NCI-H748 treated with DMSO at 0.1 percent for 48 hours (cell line): ENCODE data around the gene MYO1B.

Source experiments
- DNase-seq: peaks from one replicate; lab custom pipeline; 2025; lab: John Stamatoyannopoulos, UW

Gene MYO1B

DNA sequence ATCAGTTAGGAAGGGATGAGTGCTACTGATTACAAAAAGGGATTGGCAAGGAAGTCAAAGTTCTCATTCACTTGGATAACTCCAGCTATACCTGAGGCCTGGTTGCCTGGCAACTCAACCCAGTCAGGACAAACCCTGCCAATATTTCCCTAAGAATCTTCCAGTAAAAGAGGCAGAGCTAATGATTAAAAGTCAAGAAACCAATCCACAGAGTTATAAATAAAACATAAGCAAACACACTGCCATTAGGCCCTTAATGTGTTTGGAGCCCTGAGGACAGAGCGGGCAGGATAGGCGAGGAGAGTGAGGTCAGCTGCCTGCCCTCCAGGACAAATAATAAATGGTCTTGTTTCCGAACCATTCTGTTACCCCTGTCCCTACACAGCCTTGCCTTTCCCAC, 217.2 kb downstream of the MYO1B start:
- DNase-seq: no peak

DNA sequence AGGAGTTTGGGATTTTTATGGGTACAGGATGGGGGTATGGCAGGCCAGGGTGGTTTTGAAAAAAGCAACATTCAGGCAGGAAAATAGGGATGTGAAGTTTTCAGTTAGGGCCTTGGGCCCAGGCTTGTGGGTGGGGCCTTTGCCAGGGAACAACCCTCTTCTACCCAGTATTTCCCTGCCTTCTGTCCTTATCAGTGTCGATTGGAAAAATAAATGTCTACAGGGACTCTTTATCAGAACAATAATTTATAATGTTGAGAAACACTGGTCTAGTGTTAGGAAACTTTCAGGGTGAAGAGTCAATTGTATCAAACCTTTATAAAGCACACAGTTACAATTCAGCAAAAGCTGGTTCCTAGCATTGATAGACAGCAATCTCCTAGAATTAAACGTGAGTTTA, 218.6 kb downstream of the MYO1B start:
- DNase-seq: no peak

DNA sequence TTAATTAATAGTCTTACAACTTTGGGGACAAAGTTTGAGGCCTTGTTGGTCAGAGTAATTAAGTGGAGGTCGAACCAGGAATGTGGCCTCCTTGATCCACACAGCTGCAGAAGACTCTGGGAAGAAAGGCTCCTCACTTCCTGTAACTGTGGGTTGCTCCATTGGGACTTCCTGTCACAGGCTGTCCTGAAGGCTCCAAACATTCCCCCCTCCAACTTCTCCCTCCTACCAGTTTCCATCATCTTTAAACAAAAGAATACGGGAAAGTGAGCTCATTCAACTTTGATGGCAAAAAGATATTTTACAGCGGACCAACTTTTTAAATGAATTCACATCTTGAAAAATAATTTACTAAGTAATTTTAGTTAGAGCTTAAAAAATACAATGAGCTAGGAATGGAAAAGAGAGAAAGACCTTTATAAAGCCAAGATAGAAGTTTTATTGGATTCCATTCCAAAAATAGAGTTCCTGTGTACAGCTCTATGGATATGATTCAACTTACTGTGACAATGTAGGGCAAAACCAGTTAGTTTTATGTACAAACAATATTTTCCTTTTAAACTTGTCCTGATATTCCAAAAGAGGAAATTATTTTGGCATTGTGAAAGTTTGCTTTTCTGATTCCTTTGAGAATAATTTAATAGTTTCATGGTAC, 220.7 kb downstream of the MYO1B start:
- no peak for DNase-seq

DNA sequence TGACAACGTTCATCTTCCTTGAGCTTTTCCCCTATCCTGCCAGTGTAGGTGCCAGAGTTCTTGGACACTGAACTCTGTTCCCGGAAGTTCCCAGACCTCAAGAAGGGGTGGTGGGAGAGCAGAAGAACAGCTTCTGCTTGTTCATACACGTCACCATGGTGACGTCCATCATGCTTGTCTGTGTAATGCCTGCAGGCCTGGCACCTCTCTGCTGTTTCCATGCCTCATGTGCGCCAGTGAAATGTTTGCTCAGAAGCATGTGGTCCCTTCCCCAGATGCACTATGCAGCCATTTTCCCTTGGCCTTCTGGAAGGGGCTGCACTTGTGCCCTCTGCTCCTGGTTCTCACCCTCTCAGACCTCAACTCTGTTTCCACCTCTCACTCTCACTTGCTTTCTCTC, 221.9 kb downstream of the MYO1B start:
- DNase-seq: no peak

DNA sequence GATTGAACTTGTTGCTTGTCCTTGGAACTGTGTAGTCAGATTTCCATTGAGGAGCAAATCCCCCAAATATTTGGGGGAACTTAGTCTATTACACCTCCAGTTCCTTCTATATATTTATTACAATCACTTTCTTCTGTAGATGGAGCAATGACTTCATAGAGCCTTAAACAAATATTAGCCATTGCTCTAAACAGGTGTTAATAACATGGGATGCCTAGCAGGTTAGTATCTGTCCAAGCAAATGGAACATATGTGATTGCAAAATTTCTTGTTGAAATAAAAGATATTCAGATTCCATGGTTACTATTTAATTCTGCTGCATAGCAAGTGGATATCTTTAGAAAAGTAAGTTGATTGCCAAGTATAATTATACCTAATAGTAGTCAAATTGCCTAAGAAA, 225.1 kb downstream of the MYO1B start:
- DNase-seq: no peak

DNA sequence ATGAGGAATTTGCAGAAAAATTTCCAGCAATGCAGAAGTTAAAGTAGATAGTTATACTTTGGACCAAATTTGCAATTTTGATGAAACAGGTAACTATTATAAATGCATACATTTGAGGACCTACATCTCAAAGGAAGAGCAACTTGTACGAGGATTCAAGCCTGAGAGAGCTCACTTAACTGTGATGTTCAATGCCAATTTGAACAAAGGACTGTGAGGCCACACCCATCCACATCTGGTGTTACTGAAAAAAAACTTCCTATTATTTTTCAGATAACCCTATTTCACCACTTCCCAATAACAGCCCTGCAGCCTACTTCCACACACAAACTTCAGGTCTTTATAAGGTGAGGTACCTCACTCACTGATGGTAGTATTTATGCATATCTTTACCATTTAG, 229.3 kb downstream of the MYO1B start:
- DNase-seq: no peak
